OCI-LY7 (cell line): ENCODE results near the gene ALAD. TPM values are rescaled to one million over a fixed set of nuclear protein-coding genes. Genes with fewer than 3 reads are reported as not detected.
"Not testable (repeated sequence)": the region's sequence is repeated elsewhere in the genome, so short reads cannot be mapped to it uniquely, and the experiment has no call there.

ENCODE experiments used
- BruUV-seq: library from RNA; stranded (reverse); fragments of 400-500 nt; replicated peaks from 2 replicates; lab custom pipeline; 2021; lab: Mats Ljungman, UMichigan
- CTCF ChIA-PET: fragments of 300-600 bp; sonication (Branson Sonifier 250); formaldehyde crosslinking; loops from one replicate; lab custom pipeline; 2022; ENCODE audit warnings: antibody characterized with exemption; ENCODE audit not compliant: unreplicated experiment; lab: Charles Lee
- POLR2A ChIA-PET: fragments of 300-600 bp; sonication (Branson Sonifier 250); formaldehyde crosslinking; loops from one replicate; lab custom pipeline; 2022; ENCODE audit warnings: antibody characterized with exemption; lab: Charles Lee
- DNase-seq: peaks from one replicate; pipeline ENCODE4 v3.0.0-alpha.2; 2015; ENCODE audit warnings: low spot score
- H2AFZ ChIP-seq: fragments of 200-600 bp; sonication (generic), shearing (Covaris generic); 2 replicates; pipeline ENCODE4 v1.6.1; 2014; ENCODE audit warnings: mild to moderate bottlenecking, antibody characterized with exemption, low read length, moderate library complexity
- H3K27ac ChIP-seq: fragments of 200-600 bp; sonication (generic); 2 replicates; pipeline ENCODE4 v1.5.1; 2014; ENCODE audit warnings: mixed run types, low read depth, mild to moderate bottlenecking, moderate library complexity, low read length, inconsistent platforms; ENCODE audit not compliant: poor library complexity, severe bottlenecking
- H3K36me3 ChIP-seq: fragments of 200-600 bp; sonication (generic); 2 replicates; pipeline ENCODE4 v1.6.1; 2014; ENCODE audit warnings: mild to moderate bottlenecking, antibody characterized with exemption, low read length, moderate library complexity, mixed read lengths; ENCODE audit not compliant: insufficient read depth
- H3K4me1 ChIP-seq: fragments of 200-600 bp; sonication (generic); 2 replicates; pipeline ENCODE4 v1.5.1; 2014; ENCODE audit warnings: mild to moderate bottlenecking, low read length; ENCODE audit not compliant: insufficient read depth, poor library complexity, severe bottlenecking
- H3K4me2 ChIP-seq: fragments of 200-600 bp; sonication (generic); 2 replicates; pipeline ENCODE4 v1.6.1; 2014; ENCODE audit warnings: mild to moderate bottlenecking, low read length
- H3K4me3 ChIP-seq: fragments of 200-600 bp; sonication (generic); 2 replicates; pipeline ENCODE4 v1.5.1; 2014; ENCODE audit warnings: mild to moderate bottlenecking, low read depth, low read length; ENCODE audit not compliant: poor library complexity, severe bottlenecking
- H3K79me2 ChIP-seq: fragments of 200-600 bp; sonication (generic); 2 replicates; pipeline ENCODE4 v1.6.1; 2016; ENCODE audit warnings: low read depth, mild to moderate bottlenecking, low read length, moderate library complexity, mixed read lengths; ENCODE audit not compliant: insufficient read depth
- H3K9me2 ChIP-seq: fragments of 200-600 bp; sonication (generic); 2 replicates; pipeline ENCODE4 v1.6.1; 2016; ENCODE audit warnings: mild to moderate bottlenecking, low read length, mixed read lengths; ENCODE audit not compliant: insufficient read depth
- H3K9me3 ChIP-seq: fragments of 200-600 bp; sonication (generic); 2 replicates; pipeline ENCODE4 v1.6.1; 2014; ENCODE audit warnings: mild to moderate bottlenecking, mixed run types, low read length, mixed read lengths
- H4K20me1 ChIP-seq: fragments of 200-600 bp; sonication (generic); 2 replicates; pipeline ENCODE4 v1.6.1; 2014; ENCODE audit warnings: mild to moderate bottlenecking, antibody characterized with exemption, low read length, moderate library complexity, mixed read lengths; ENCODE audit not compliant: insufficient read depth
- CTCF ChIP-seq: fragments of 200-600 bp; sonication (generic); conservative IDR thresholded peaks from 2 replicates; pipeline ENCODE4 v1.5.1; 2014; ENCODE audit warnings: mild to moderate bottlenecking, antibody characterized with exemption, low read length, moderate library complexity, mixed read lengths
- EZH2phosphoT487 ChIP-seq: fragments of 200-600 bp; sonication (generic); IDR thresholded peaks from 2 replicates; pipeline ENCODE4 v1.6.1; 2018; ENCODE audit warnings: low read depth, borderline replicate concordance, mild to moderate bottlenecking, mixed run types, antibody characterized with exemption, low read length, moderate library complexity, mixed read lengths
- intact Hi-C: fragments of 100-400 bp; cut with micrococcal nuclease; formaldehyde crosslinking; loops from one replicate; pipeline ENCODE4 v1.10.0; 2022; ENCODE audit not compliant: unreplicated experiment
- total RNA-seq, 2 experiments: library from RNA; depleted of rRNA in 1 of 2; stranded (reverse); fragments of >200 nt in 1 of 2; shearing (Covaris generic) in 1 of 2; gene quantifications; 2 replicates each; pipeline ENCODE4 v1.2.3, GENCODE V29; 2014 to 2022

Gene ALAD
- total RNA-seq, 2 experiments from 2014 or later, result 19.8 to 26.3 TPM

- peak; percentile 79 for TF ChIP-seq CTCF
- CTCF ChIA-PET, H3K9me3 ChIP-seq, H2AFZ ChIP-seq, H3K9me2 ChIP-seq, BruUV-seq, H4K20me1 ChIP-seq: not testable (repeated sequence)
- H3K4me1 ChIP-seq, result peaks cover 35% of the 10 kb centered on the region
- peak overlapping the region; percentile 89 for H3K4me2 ChIP-seq
- peak overlapping the region; percentile 88 for H3K4me3 ChIP-seq
- POLR2A ChIA-PET, result interaction anchor here (1.0 kb wide), 1 partner anchor 113 kb away, joined by 3 read pairs; no protein-coding TSS in a partner anchor
- peaks cover 38% of the 10 kb centered on the region for H3K36me3 ChIP-seq
- peak; percentile 75 for DNase-seq
- peaks cover 31% of the 10 kb centered on the region for H3K79me2 ChIP-seq
- H3K27ac ChIP-seq, result peak overlapping the region; percentile 25
- intact Hi-C loops, result loop anchor here (1.0 kb wide), 1 partner anchor 98 kb away; no protein-coding TSS in a partner anchor
Measured at GRCh38 chr9:113406873-113407511, 5.9 kb upstream of the ALAD start.

- peaks cover 34% of the 10 kb centered on the region for H3K4me1 ChIP-seq
- intact Hi-C loops, H3K27ac ChIP-seq, H3K9me3 ChIP-seq, DNase-seq, H4K20me1 ChIP-seq, H3K4me3 ChIP-seq, H2AFZ ChIP-seq, H3K9me2 ChIP-seq, CTCF ChIA-PET, H3K4me2 ChIP-seq, BruUV-seq: not testable (repeated sequence)
- peaks cover 38% of the 10 kb centered on the region for H3K36me3 ChIP-seq
- peaks cover 31% of the 10 kb centered on the region for H3K79me2 ChIP-seq
- POLR2A ChIA-PET, result interaction anchor here (0.7 to 1.1 kb wide), 3 partner anchors 51 to 114 kb away, joined by 3 to 4 read pairs (median 3); no protein-coding TSS in a partner anchor
Measured at GRCh38 chr9:113406353-113406752, 5.3 kb upstream of the ALAD start.

DNA sequence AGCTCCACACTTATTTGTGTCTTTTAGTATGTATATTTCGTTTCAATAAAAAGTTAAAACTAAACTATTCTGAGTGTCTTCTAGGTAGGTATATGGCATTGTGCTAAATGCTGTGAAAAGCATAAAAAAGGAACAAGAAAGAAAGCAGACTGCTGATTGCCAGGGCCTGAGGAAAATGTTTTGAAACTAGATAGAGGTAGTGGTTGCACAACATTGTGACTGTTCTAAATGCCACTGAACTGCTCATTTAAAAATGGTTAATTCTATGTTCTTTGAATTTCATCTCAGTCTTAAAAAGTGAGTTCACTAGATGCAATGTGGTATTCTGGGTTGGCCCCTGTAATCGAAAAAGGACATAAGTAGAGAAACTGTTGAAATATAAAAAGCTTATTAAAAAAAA is 2.6 kb upstream of the ALAD start:
- Histone ChIP-seq H4K20me1 (no peaks in the 10 kb centered on the region), H3K79me2 (peaks cover 16% of the 10 kb centered on the region; the same call in 1 of the 2 replicates), H2AFZ (no peak overlapping the region), H3K4me2 (no peak overlapping the region), H3K4me3 (no peak overlapping the region), H3K4me1 (peaks cover 31% of the 10 kb centered on the region), H3K36me3 (peaks cover 25% of the 10 kb centered on the region), H3K9me3 (no peaks in the 10 kb centered on the region), H3K9me2 (no peaks in the 10 kb centered on the region), H3K27ac (no peak overlapping the region)
- ChIA-PET POLR2A (interaction anchor here (1.1 to 1.5 kb wide), 4 partner anchors 15 to 134 kb away, joined by 3 read pairs; partner anchors contain the start of gene HDHD3), CTCF (no interaction called here)
- TF ChIP-seq EZH2phosphoT487 (no peak), CTCF (no peak)
- intact Hi-C loops, result loop anchor here (5.0 kb wide), 1 partner anchor 61 kb away; the partner anchor contains the start of gene WDR31
- no peak for DNase-seq
- BruUV-seq, result no TSS peak
